AML-193 (cell line): ENCODE measurements around the gene KRTAP5-4.
"Not testable (repeated sequence)": the region's sequence is repeated elsewhere in the genome, so short reads cannot be mapped to it uniquely, and the experiment has no call there.

Source experiments
- DNase-seq, 2 experiments: peaks; one replicate each; lab custom pipeline; 2025; lab: John Stamatoyannopoulos, UW

Gene KRTAP5-4, protein sequence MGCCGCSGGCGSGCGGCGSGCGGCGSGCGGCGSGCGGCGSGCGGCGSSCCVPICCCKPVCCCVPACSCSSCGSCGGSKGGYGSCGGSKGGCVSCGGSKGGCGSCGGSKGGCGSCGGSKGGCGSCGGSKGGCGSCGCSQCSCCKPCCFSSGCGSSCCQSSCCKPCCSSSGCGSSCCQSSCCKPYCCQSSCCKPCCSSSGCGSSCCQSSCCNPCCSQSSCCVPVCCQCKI

DNA sequence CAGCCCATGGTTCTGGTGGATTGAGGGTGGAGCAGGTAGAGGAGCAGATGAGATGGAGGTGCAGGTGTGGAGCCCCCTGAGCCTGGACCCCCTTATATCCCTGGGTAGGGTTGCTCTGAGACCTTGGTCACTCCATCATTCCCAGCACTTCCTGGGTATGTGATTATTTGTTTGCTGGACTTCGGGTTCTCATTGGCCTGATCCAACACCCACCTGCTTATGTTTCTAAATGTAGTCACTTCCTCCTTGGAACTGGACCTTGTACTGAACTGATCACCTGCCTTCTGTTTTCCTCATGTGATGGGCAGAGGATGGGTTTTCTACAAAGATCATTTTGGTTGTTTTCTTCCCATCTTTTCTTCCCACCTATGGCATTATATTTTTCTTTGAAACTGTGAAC lies at the start of gene KRTAP5-4:
TSS of gene KRTAP5-4 (minus strand) at position 53 of the 400 bp plus-strand sequence. CDS start at position 8, 45 bp downstream.
- DNase-seq: no peak

DNA sequence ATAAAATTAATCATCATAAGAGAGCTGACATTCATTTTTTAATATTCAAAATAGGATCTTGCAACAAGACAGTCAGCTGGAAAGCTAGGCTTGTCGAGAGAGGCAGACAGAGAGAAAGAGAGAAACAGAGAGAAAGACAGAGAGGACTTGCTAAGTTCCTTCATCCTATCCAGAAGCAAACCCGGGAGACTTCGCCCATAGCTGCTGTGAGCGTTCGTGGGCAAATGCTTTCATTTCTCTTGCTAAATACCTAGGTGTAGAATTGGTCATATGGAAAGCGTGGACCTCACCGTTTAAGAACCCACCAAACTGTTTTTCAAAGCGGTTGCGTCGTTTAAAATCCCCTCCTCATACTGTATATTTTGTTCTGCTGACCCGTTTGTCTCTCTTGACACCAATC lies 49.7 kb upstream of the KRTAP5-4 start:
- no peak for DNase-seq

DNA sequence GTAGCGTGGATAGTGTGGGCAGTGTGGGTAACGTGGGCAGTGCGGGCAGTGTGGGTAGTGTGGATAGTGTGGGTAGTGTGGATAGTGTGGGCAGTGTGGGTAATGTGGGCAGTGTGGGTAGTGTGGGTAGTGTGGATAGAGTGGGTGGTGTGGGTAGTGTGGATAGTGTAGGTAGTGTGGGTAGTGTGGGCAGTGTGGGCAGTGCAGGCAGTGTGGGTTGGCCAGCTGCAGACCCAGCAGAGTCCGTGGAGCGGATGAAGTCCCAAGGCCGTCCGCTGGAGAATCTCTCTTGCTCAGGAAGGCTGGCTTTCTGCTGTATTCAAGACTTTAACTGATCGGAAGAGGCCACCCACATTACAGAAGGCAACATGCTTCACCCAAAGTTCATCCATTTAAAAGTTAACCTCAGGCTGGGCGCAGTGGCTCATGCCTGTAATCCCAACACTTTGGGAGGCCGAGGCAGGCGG lies 49.0 kb upstream of the KRTAP5-4 start:
- no peak for DNase-seq

DNA sequence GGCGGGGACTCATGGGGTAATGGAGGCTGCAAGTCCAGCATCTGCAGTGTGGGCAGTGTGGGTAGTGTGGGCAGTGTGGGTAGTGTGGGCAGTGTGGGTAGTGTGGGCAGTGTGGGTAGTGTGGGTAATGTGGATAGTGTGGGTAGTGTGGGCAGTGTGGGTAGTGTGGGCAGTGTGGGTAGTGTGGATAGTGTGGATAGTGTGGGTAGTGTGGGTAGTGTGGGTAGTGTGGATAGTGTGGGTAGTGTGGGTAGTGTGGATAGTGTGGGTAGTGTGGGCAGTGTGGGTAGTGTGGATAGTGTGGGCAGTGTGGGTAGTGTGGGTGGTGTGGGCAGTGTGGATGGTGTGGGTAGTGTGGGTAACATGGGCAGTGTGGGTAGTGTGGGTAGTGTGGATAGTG lies 48.5 kb upstream of the KRTAP5-4 start:
- not testable (repeated sequence) for DNase-seq

DNA sequence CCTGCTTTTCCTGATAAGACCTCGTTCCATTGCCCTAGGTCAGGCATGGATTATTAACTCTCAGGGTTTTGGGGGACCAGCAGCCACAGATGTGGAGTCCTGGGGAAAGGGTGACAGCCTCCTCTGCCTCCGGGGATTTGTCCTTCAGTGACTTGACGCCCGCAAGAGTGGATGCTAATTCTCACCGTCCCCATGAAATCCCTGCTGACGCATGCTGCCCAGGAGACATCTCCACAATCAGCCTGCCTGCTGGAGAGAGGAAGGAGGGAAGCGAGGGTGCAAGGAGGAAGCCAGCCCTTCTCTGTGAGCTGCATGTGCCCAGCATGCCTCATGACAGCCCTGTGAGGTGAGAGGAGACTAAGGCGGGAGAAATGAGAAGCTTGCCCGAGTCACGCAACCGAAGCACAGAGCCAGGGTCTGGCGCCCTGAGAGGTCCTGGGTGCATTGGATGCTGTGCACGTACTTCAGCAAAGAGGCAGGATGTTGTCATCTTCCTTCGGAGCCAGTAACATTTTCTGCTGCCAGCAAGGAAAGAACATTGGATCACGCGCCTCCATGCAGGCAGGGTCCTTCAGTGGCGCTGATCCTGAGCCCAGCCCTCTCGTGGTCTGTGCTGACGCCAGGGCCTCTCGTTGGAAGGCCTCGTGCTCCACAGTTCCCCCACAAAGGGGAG lies 47.7 kb upstream of the KRTAP5-4 start:
- no peak for DNase-seq

DNA sequence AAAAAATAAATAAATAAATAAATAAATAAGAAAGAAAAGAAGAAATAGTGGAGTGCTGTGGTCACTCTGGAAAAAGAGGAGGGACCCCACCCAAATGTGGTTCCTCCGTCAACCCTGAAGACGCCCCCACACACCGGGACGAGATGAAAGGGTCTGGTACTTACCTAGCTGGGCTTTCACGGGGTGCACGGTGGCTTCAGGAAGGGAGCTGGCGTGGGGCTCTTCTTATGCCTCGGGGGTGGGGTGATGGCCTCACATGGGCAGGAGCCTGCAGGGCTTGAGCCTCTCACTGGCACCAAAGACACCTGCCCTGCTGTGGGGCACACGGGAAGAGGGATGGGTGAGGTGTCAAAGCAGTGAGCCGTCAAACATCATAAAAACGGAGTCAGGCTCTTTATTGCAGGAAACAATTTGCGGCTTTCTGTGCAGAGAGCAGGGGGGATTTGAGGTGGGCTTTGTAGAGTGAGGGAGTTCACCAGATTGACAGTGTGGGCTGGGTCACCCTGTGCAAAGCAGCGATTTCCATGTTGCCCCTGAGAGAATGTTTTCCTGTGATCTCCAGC lies 47.1 kb upstream of the KRTAP5-4 start:
- DNase-seq: no peak

DNA sequence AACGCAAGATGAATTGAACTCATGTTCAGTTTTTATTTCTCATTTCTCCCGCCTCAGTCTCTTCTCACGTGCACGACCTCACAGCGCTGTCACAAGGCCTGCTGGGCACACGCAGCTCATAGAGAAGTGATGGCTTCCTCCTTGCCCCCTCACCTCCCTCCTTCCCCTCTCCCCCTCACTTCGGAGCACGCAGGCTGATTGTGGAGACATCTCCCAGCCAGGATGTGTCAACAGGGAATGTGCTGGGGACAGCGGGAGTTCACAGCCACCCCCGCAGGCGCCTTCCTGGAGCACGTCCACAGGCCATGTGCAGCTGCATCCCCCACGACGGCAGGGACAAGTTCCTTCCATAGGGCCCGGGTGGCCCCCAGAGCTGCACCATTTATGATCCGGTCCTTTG lies 46.0 kb upstream of the KRTAP5-4 start:
- DNase-seq: no peak

DNA sequence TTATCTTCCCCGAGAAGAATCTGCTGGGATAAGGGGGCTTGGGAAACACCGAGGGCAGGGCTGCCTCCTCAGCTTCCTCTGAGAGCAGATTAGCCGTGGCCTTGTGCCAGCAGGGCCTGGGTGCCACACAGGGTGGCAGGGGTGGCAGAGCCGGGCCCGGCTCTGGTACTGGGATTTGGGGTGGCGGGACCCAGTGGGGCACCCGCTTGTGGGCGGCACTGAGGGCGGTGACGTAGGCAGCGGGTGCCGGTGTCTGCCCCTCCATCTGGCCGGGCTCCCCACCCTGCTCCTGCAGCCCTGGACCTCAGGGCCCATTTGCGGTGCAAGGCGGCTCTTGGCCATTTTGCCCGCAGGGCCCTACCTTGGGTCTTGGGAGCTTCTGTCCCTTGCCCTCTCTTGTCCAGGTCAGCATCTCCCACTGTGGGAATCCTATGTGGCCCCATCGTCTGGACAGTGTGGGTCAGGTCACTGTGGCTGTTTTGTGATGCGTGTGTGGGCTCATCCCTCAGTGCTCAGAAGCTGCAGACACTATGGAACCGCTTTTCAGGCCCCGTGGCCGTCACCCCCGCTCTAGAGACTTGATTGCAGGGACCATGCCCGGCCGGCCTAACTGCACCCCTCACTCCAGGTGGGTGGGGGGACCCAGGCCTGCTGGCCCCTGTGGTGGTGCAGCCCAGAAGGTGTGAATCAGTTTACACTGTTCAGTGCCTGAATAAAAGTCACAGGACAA lies 45.3 kb upstream of the KRTAP5-4 start:
- no peak for DNase-seq

DNA sequence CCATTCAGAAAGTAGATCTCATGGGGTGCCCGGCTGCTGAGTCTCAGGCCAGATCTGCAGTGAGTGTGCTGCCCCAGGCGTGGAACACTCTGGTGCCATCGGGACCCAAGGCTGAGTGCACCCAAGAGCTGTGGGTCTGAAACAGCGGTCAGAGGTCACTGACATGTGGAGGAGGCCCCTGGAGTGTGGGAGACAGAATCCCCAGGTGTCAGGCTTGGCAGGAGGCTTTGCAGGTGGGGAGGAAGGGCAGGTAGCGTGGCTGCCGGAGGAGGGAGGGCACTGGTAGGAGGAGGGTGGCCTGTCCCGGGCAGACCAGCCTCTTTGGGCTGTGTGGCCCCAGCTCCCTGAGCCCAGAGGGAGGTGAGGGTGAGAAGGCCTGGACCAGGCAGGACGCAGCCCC lies 43.4 kb upstream of the KRTAP5-4 start:
- DNase-seq: no peak

DNA sequence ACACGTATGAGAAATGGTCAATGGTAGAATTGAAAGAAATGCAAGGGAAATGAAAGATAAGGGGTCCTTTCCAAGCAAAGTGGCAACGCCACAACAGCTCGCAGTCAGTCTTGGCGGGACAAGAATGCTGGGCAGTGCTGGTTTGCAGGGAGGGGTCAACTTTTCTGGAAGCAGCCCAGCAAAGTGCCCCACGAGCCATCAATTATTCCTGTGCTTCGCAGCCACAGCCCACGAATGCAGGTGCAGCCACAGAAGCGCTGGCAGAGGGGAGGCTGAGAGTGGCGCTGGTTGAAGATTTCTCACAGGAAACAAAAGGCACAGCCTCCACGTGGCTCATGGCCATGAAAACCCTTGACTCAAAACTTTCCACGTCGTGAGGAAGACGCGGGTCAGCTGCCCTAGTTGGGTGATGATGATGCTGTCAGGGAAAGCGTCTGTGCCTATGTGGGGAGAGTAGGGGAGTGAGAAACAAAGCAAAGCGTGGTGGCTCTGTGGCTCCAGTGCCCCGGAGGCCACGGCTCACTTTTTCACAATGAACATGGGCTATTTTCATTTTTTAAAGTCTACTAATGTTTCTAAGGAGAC lies 40.9 kb upstream of the KRTAP5-4 start:
- DNase-seq: not testable (repeated sequence)

DNA sequence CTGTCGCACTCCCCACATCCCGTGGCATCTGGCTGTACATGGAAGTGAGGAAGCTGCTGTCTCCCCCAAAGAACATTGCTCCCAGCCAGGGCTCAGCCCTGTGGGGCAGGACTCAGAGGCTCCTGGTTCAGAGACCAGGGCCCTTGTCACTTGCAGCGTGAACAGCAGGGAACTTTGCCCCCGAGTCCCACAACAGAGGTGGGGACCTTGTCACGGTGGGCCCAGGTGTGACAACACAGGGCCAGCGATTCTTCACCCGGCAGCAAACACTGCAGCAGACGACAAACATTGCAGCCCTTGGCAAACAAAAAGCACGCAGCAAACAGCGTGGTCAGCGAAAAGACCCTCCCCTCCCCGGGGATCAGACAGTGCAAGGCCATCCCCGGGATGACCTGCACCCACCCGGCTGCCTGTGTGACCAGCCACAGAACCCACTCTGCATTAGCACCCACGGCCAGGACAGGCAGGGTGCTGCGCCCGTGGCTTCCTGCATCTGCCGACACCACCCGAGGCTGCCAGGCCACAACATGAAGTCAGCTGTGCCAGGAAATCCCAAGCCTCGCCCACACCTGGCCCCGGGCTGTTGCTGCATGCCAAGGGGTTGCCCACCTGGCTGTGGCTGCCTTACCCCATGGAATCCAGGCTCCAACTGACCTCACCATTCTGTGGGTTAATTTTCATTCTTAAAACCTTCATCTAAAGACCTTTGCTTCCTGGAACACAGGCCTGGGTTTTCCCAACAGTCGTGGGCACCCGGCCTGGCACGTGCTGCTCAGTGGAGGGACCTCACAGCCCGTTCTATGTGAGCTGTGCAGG lies 39.7 kb upstream of the KRTAP5-4 start:
- DNase-seq: not testable (repeated sequence)

DNA sequence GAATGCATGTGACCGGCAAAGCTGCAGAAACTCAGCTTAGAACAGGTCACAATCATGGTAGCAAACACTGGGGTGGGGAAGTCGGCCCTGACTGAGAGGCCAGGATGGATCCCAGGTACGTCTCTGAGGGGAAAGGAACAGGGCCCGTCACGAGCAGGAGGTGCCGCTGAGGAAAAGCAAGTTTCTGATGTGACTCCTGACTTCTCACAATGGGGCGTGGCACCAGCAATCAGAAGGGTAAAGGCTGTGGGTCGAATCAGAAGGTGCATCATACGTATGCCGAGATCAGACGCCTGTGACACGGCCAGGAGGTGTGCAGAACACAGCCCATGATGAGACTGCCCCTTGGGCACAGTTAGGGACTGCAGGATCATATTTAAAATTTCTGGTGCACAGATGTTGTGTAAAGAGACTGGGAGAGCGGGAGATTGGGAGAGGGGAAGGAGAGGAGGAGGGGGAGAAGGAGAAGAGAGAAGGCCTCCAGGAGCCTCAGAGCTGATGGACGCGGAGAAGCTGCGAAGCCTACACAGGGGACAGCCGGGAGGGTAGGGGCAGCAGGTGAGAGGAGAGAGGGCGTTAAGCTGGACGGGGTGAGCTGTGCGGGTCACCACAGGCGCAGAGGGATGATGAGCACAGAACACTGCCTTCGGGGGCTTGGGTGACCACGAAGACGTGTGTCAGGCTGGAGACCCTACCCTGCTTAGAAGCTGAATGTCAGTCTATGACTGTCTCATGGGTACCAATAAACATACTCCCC lies 38.4 kb upstream of the KRTAP5-4 start:
- no peak for DNase-seq

DNA sequence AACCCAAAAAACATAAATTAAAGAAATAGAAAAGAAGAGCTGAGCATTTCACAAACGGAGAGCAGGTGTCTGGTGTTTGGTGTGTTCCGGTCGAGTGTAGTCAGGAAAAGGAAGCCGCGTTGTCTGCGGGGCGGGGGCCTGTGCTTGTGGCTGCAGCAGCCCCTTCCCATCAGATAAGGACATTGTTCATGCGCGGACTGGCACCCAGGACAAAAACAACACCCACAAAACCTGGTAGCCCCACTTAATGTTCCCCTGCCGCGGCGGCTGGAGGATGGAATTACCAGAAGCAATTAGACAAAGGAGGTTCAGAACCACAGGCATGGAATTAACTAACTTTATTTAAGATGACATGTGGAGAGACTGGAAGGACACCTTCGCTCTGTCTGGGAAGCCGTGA lies 37.6 kb upstream of the KRTAP5-4 start:
- no peak for DNase-seq

DNA sequence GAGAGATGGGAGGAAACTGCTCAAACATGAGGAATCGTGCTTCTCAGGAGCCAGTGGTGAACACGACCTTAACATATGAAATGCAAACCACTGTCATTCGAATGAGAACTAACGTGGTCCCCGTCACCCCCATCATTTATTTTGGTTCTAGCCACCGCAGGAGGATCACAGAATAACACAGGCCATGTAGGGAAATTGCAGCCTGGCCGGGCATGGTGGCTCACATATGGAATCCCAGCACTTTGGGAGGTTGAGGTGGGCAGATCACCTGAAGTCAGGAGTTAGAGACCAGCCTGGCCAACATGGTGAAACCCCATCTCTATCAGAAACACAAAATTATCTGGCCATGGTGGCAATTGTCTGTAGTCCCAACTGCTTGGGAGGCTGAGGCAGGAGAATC lies 34.7 kb upstream of the KRTAP5-4 start:
- DNase-seq: no peak

DNA sequence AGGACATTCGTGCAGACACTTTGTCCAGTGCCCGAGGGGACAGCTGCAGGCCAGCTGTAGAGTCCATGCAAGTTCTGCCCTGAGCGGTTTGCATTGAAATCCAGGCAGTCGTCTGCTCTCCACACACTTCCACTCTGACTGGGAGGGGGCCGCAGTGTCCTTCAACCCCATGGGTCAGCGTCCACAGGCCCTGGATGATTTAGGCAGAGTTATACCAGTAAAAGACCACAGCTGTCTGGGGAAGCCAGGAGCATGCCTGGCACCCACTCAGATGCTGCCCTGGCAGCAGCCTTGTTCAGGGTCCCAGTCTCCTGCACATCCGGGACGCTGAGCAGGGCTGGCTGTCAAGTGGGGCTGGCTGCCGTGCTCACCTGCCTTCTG lies 34.1 kb upstream of the KRTAP5-4 start:
- DNase-seq: no peak

DNA sequence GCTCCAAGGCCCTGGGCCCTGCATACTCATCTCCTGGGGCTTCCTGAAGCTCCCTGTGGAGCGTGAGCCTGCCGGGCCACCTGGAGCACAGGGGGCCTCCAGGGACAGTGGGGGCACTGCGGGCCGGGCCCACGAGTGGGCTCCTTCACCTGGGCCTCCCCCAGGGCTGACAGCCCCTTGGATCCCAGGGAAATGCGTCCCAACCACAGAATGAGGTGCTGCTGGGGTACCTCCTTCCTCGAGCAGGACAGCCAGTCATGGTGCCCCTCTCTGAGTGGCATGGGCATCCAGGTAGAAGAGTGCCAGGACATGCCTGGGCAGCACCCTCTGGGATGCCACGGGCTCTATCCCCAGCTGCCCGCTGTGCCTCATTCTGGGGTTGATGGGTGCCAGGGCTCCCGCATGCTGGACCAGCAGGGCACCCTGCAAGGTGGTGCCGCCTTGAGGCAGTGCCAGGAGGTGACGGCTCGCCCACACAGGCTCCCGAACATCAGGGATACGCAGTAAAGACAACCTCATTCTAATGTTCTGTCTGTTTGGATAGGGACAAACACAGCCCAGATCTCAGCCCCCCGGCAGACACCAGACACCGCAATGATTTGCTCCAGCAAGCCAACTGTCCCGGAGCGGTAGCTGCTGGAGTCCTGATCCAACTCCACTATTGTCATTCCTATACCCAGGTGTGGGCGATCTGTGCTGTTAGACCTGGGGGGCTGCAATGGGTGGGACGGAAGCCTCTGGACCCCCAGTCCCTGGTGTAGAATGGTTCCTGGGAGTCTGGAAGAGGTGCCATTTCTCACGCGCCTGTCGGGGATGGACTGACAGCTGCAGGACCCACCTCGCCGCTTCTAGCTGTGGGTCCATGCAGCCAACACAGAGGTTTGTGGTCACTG lies 33.5 kb upstream of the KRTAP5-4 start:
- no peak for DNase-seq

DNA sequence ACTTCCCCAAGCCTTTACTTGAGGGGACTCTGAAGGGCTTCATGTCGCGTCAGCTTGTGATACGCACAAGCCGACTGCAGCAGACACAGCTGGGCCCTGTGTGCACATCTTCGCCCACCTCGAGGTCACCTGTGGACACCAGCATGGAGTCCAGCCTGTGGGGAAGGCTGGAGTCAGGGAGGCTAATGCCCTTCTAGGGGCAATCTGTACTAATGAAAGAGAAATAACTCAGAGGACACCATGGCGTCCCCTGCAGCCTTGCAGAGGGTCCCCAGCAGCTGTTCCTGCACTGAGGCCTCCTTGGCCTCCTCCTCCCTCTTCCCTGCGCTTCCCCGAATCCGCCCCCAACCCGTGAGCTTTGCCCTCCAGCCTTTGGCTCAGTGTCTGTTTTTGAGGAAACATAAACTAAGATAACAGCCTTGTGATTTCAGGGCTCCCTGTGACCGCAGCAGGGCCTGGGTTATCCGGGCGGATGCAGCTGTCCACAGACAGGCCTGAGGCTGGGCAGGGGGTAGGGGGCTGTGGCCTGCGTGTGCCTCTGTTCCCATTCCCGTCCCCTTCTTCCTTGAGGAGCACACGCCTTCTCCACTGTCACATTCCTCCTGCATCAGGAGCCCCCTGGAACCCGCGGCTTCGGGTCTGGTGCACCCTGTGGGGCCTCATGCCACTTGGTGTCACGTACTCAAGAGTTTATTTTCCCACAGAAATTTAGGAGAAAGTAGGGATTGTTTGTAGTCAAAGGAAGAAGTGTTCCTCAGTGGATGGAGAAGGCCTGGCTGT lies 32.6 kb upstream of the KRTAP5-4 start:
- no peak for DNase-seq

DNA sequence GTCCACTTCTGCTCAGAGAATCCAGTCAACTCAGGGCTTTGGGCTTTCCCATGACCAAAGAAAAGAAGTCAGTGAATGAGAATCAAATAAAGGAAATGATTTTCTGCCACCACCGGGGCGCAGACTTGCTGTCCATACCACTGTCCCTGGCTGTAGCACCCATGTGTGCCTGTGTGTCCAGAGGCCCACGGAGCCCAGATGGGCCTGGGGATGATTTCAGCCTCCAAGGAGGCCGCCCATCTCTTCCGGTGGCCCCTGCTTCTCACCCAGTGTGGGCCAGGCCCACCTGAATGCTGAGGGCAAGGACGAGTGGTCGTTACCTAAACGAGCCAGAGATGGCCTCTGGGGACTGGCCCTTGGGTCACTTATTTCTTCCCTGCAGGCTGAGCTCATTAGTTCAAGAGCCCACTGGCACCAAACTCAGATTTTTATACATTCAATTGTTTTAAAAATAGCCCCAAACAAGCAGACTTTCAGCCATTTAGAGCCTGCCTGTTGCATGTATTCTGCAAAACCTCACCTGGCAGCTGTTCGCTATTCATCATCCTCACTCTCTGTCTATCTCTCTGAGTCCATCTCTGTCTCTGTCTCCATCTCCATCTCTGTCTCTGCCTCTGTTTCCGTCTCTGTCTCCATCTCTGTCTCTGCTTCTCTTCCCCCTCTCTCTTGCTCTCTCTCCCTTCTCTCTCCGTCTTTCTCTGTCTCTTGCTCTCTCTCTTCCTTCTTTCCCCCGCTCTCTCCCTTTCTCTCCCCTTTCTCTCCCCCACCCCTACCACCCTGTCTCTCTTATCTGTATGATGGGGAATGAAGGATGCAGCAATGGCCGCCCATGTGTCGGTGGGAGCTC lies 31.8 kb upstream of the KRTAP5-4 start:
- no peak for DNase-seq
